HG03378 (cell line): ENCODE data around the gene PACS1.

Experiments used
- ATAC-seq: cut with Tn5 transposase; IDR thresholded peaks from one replicate; pipeline ENCODE4 v1.9.1; 2021; ENCODE audit warnings: mild to moderate bottlenecking, moderate library complexity; ENCODE audit not compliant: unreplicated experiment

The PACS1 gene

GRCh38 chr11:66293777-66294625 lies 223.9 kb downstream of the PACS1 start:
- ATAC-seq, result no peak
